Measurements from ENCODE around the gene FNTB. TPM values are rescaled to one million over a fixed set of nuclear protein-coding genes. Genes with fewer than 3 reads are reported as not detected.

The FNTB gene
- total RNA-seq, 2 experiments from 2014 or later, result 7.5 to 7.9 TPM

GRCh38 chr14:65054471-65055085 lies 67.9 kb downstream of the FNTB start:
- DNase-seq (no peak), ATAC-seq (ENCODE audit: poor library complexity) (no peak)
- no peak for TF ChIP-seq CTCF (IDR thresholded peaks at IDR 0.05)
- H3K4me1 Mint-ChIP-seq (ENCODE audit: low read depth), result peaks cover 14% of the 10 kb centered on the region
- no peaks in the 10 kb centered on the region for H3K4me1 ChIP-seq (ENCODE audit: insufficient read depth, low read length)
- no peaks in the 10 kb centered on the region for H3K27me3 ChIP-seq (ENCODE audit: control insufficient read depth in 1 of 2, insufficient read depth in 2 of 2, low read length in 2 of 2)
- no peaks in the 10 kb centered on the region for H3K9me3 Mint-ChIP-seq
- H3K36me3 Mint-ChIP-seq (ENCODE audit: low read depth), result peaks cover 56% of the 10 kb centered on the region
- no peak overlapping the region for H3K4me3 Mint-ChIP-seq
- POLR2A ChIA-PET, result interaction anchor here (0.6 kb wide), 1 partner anchor 140 kb away, joined by 3 read pairs; no protein-coding TSS in a partner anchor
- H3K4me3 ChIP-seq (ENCODE audit: low read length), result no peak overlapping the region
- no peaks in the 10 kb centered on the region for H3K9me3 ChIP-seq (ENCODE audit: control insufficient read depth in 1 of 2, insufficient read depth in 1 of 2, low read length in 2 of 2)
- CTCF ChIA-PET, result no interaction called here
- no peaks in the 10 kb centered on the region for H3K27me3 Mint-ChIP-seq
- H3K27ac ChIP-seq (ENCODE audit: low read depth in 1 of 2, low read length in 2 of 2), result no peak overlapping the region
- no peak overlapping the region for H3K27ac Mint-ChIP-seq
- H3K36me3 ChIP-seq (ENCODE audit: insufficient read depth, low read length), result peaks cover 25% of the 10 kb centered on the region
- intact Hi-C loops (cut with DNase I, micrococcal nuclease), result no loop called here

- H3K4me1 Mint-ChIP-seq (ENCODE audit: low read depth), result peaks cover 14% of the 10 kb centered on the region
- peaks cover 71% of the 10 kb centered on the region for H3K36me3 Mint-ChIP-seq (ENCODE audit: low read depth)
- no peak for TF ChIP-seq CTCF (IDR thresholded peaks at IDR 0.05)
- H3K27me3 Mint-ChIP-seq, result no peaks in the 10 kb centered on the region
- ATAC-seq (ENCODE audit: poor library complexity), result no peak
- Histone ChIP-seq H3K27ac (ENCODE audit: low read depth in 1 of 2, low read length in 2 of 2) (no peak overlapping the region), H3K4me3 (ENCODE audit: low read length) (no peak overlapping the region), H3K9me3 (ENCODE audit: control insufficient read depth in 1 of 2, insufficient read depth in 1 of 2, low read length in 2 of 2) (no peaks in the 10 kb centered on the region), H3K36me3 (ENCODE audit: insufficient read depth, low read length) (peaks cover 44% of the 10 kb centered on the region), H3K27me3 (ENCODE audit: control insufficient read depth in 1 of 2, insufficient read depth in 2 of 2, low read length in 2 of 2) (no peaks in the 10 kb centered on the region), H3K4me1 (ENCODE audit: insufficient read depth, low read length) (no peaks in the 10 kb centered on the region)
- DNase-seq, result no peak
- no peaks in the 10 kb centered on the region for H3K9me3 Mint-ChIP-seq
- POLR2A ChIA-PET, result no interaction called here
- intact Hi-C loops (cut with DNase I, micrococcal nuclease), result no loop called here
- CTCF ChIA-PET, result no interaction called here
- H3K4me3 Mint-ChIP-seq, result no peak overlapping the region
- H3K27ac Mint-ChIP-seq, result peak overlapping the region; percentile 3
Observed at GRCh38 chr14:65057695-65058094, 71.0 kb downstream of the FNTB start.

- peak overlapping the region; percentile 11 for H3K27ac Mint-ChIP-seq
- no peak overlapping the region for H3K4me3 Mint-ChIP-seq
- H3K4me3 ChIP-seq (ENCODE audit: low read length), result no peak overlapping the region
- CTCF ChIA-PET, result no interaction called here
- H3K9me3 ChIP-seq (ENCODE audit: control insufficient read depth in 1 of 2, insufficient read depth in 1 of 2, low read length in 2 of 2), result no peaks in the 10 kb centered on the region
- H3K9me3 Mint-ChIP-seq, result no peaks in the 10 kb centered on the region
- peaks cover 14% of the 10 kb centered on the region for H3K4me1 Mint-ChIP-seq (ENCODE audit: low read depth)
- no peaks in the 10 kb centered on the region for H3K27me3 Mint-ChIP-seq
- no peak for ATAC-seq (ENCODE audit: poor library complexity)
- intact Hi-C loops (cut with DNase I, micrococcal nuclease), result no loop called here
- TF ChIP-seq CTCF (IDR thresholded peaks at IDR 0.05), result no peak
- H3K27ac ChIP-seq (ENCODE audit: low read depth in 1 of 2, low read length in 2 of 2), result no peak overlapping the region
- DNase-seq, result no peak
- peaks cover 86% of the 10 kb centered on the region for H3K36me3 Mint-ChIP-seq (ENCODE audit: low read depth)
- H3K27me3 ChIP-seq (ENCODE audit: control insufficient read depth in 1 of 2, insufficient read depth in 2 of 2, low read length in 2 of 2), result no peaks in the 10 kb centered on the region
- H3K36me3 ChIP-seq (ENCODE audit: insufficient read depth, low read length), result peaks cover 58% of the 10 kb centered on the region
- no peaks in the 10 kb centered on the region for H3K4me1 ChIP-seq (ENCODE audit: insufficient read depth, low read length)
- POLR2A ChIA-PET, result no interaction called here
Observed at GRCh38 chr14:65062096-65063075, 75.7 kb downstream of the FNTB start.
